Measurements from ENCODE around the gene TPRN. TPM values are rescaled to one million over a fixed set of nuclear protein-coding genes. Genes with fewer than 3 reads are reported as not detected.

The TPRN gene
- total RNA-seq, 2 donors from 2014 or later = 7.6 to 11.4 TPM

DNA sequence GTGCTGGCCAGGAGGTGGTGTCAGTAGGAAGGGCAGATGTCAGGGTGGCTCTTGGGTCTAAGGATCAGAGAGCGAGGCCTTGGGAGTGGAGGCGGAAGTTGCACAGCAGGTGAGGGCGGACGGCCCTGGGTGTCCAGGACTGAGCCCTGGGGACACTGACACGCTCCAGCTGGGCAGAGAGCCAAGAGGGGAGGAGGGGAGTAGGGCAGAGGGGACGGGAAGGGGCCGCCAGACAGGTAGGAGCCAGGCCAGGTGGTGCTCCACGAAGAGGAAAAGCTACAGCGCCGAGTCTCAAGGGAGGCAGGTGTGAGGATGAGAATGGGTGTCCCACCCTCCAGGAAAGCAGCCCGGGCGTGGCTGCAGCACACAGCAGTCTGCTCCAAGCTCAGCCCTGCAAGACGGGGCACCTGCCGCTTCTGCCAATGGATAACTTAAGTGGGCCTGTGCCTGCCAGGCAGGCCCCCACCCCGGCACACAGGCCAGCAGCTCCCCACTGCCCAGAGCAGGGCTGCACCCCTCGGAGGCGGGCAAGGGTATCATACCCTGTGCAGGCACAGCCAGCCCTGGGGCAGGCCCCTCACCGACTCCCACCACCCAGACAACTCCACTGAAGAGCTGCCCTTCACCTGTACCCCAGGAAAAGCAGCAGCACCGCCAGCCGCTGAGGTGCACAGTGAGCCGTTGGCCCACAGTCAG is 4.9 kb downstream of the TPRN start:
- intact Hi-C loops (cut with DNase I) = no loop called here
- ATAC-seq = no peak

DNA sequence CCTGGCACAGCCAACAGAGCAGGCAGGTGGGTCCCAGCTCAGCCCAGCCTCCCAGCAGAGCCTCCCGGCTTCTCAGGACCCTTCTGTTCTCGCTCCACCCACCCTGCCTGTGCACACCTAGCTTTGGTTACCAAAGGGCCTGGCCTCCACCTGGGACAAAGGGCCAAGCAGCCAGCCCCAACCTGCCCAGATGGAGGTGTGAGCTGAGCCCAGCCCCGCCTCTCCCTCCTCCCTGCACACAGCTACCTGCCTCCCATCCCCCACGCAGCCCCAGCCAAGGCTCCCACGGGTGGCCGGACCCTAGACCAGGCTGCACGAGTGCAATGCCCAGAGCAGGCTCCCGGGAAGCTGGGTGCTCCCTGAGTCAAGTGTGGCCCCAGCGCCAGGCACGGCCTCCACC is 5.6 kb downstream of the TPRN start:
- intact Hi-C loops (cut with DNase I) = no loop called here
- no peak for DNase-seq
- no peak for ATAC-seq

More for the DNA sequence above, 4.9 kb downstream of the TPRN start:
- no peak for DNase-seq

DNA sequence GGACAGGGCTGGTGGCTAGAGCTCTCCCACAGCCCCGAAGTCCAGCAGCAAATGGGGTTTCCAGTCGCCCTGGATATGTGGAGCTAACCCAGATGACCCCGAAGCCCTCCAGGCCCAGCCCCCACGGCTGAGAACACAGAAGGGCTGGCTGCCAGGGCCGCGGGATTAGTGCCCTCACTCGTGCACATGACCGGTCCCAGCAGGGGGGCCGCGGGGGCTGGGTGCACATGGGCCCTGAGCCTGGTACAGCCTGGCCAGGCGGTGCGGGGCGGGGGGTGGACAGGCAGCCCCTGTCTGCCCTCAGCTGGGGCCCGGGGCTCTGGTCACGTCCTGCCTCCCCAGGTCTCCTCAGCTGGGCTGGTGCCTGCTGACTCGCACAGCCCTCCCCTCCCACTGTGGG is 6.2 kb downstream of the TPRN start:
- DNase-seq = no peak
- intact Hi-C loops (cut with DNase I) = no loop called here
- ATAC-seq = no peak

DNA sequence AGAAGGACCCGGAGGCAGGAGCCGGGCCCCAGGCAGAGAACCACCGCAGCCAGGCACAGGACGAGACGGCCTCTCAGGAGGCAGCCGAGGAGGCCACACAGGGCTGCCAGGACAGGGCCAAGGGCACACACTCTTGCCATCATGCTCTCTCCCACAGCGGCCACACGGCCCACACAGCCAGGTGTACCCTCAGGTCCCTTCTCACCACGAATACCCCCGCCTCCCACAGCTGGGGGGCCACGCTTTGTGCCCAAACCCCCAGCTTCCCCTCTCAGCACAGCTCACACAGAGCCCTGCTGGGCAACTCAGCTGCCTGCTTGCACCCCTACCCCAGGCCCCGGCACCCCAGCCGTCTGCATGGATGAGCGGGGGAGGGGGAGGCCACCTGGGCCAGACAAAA is 6.8 kb downstream of the TPRN start:
- ATAC-seq = no peak
- no peak for DNase-seq
- intact Hi-C loops (cut with DNase I) = no loop called here

DNA sequence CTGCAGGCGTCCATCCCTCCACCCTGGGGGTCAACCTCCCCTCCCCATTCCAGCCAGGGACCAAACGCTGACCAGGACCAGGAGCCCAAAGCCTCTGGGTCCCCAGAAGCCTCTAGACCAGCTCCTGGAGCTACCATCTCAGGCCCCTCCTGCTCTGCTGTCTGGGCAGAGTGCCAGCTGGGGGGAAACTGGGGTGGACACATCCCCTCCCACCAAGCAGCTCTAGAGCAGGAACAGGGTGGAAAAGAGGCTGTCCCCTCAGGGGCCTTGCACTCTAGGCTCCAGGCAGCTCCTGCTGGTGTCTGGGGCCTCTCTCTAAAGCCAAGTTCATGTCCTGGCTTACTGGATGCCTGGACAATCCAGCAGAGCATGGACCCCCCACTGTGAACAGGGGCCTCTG is 7.7 kb downstream of the TPRN start:
- intact Hi-C loops (cut with DNase I) = no loop called here
- no peak for DNase-seq

DNA sequence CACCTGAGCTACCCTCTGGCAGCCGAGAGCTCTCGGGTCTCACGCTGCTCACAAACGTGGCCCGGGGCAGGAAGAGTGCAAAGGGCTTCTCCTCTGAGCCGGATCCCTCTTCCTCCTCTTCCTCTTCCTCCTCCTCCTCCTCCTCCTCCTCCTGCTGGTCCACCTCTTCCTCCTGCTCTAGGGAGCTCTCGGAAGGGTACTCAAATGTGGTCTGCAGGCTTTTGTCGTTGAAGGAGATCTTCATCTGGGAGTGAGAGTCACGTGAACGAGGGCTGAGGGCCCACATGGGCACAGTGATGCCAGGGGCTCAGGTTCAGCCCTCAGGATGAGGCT is 8.1 kb downstream of the TPRN start:
- DNase-seq (no peak), ATAC-seq (no peak)
- intact Hi-C loops (cut with DNase I) = no loop called here

More for the DNA sequence above, 7.7 kb downstream of the TPRN start:
- ATAC-seq = no peak

DNA sequence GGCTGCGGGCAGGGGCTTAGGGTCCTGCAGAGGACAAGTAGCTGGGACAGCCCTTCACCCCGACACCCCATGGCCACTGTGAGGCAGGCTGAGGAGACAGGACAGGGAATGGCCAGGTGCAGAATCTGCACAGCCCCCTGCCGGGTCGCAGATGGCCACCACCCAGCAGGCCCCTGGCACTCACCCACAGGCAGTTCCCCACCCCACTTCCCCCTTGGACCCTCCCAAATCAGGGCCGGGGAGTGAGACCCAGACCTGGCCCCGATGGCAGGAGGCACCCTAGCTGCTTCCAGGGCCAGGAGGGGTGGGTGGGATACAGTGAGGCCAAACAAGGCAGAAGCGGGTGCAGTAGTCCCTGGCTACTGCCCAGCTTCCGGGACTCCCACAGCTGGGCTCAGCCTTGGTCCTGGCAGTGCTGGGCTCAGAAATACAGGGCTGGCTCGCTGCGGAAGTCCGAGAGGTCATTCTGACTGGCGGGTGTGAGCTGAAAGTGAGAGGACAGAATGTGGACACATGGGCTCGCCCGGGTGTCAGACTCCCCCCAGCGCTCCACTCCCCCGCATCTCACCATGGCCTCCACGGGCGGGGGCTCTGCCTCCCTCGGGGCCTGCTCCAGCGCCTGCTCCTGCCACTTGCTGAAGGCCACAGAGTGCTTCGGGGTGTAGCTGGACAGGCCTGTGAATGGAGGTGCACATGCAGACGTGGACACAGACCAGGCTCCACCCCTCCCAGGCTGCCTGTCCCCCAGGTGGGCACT is 8.7 kb downstream of the TPRN start:
- ATAC-seq = no peak
- no peak for DNase-seq
- intact Hi-C loops (cut with DNase I) = no loop called here

DNA sequence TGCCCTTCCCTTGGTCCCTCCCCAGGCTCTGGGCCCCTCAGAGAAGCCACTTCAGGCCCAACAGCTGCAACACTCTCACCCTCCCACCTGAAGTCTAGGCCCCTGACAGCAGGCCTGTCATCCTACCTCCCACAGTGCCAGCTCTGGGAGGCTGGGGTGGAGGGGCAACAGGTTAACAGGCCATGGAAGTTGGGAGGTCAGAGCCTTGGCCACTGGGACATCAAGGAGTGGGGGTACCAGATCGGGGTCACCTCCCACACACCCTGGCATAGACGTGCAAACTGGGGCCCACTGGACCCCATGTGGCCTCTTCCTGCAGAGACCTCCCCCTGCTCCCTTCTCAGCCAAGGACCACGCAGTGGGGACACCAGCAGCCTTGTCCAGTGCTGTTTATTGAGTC is 9.3 kb downstream of the TPRN start:
- intact Hi-C loops (cut with DNase I) = no loop called here
- DNase-seq = no peak
- ATAC-seq = no peak

DNA sequence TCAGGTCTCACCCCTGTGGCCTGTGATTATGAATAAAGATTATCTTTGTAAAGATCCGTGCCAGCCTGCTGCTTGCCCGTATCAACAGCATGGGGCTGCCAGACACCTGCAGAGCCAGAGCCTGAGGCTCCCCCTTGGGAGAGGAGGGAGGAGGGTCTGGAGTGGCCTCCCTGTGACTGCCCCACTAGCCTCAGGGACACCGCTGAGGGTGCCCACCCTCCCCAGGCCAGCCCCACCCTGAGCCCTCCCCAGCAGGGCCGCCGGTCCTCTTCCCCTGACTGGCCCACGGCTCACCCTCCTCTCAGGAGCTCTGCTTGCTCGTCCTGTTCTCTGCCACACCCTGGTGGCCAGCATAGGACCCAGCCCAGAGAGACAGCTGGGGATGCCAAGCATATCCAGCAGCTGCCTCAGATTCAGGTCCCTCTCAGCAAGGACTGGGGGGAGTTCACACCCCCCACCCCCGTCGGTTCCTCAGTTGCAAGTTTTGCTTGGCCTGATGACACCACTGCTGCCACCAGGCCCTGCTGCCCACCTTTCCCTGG is 10.2 kb downstream of the TPRN start:
- intact Hi-C loops (cut with DNase I) = no loop called here
- DNase-seq (no peak), ATAC-seq (no peak)

DNA sequence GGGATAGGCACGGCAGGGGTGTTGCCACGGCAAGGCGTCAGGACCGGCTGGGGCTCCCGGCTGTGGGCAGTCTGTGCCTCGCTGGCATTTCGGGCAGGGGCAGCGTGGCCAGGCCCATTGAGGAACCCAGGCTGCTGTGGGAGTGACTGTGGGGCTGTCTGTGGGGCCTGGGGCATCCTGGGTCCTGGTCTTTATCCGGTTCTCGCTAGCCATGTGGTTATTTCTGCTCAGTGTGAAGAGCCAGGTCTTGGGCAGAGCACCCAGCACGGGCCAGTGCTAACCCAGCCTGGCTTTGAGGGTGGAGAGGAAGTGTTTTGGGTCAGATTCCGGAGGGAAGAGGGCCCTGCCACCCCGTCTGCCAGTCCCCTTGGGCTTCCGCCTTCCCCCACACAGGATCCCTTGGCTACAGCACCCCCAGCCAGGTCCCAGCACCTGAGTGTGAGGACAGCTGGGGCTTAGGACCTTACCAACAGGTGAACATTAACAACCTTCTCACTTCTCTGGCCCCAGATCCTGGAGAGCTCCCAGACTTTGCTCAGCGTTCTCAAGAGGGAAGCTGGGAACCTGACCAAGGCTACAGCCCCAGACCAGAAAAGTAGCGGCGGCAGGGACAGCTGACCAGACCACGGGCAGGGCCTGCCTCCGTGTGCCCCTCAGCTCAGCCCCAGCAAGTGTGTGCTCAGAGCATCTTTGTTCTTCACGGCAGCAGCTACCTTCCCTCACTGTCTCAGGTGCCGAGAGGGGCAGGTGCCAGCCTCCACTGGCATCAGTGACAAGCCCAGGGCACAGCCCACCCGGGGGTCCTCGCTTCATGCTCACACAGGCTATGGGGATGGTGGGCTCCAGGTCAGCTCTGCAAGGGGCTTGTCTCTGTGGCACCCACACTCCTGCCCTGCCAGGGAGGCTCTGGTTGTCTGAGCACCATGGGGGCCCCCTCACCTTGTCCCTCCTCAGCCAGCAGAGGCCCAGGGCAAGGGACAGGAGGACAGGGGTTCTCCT is 10.9 kb downstream of the TPRN start:
- ATAC-seq (no peak), DNase-seq (no peak)
- intact Hi-C loops (cut with DNase I) = loop anchor here in 1 of 2 donors (10.0 kb wide), 1 partner anchor 65 kb away; no protein-coding TSS in a partner anchor

DNA sequence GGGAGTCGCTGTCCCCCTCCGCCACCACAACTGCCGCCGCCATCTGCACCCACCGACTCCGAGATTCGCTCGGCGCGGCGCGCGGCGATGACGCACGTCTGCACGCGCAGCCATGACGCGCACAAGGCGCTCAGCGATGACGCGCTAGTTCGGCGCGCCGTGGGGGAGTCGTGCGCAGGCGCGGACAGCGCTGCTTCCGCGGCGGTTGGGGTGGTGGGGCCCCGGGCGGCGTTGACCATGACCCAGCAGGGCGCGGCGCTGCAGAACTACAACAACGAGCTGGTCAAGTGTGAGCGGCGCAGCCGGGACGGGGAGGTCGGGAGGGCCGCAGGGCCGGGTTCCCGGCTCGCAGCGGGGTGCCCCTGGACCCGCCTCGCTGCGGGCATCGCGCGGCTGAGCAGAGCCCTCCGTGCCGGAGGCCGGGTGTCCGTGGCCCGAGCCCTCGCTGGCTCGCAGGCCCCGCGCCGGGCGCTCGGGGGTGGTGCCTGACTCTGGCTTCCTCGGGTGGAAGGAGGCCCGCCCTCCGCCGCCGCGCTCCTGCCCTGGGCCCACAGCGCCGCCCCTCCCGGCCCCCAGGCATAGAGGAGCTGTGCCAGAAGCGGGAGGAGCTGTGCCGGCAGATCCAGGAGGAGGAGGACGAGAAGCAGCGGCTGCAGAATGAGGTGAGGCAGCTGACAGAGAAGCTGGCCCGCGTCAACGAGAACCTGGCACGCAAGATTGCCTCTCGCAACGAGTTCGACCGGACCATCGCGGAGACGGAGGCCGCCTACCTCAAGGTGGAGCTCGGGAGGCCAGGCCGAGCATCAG is 11.8 kb downstream of the TPRN start, which contains the start of the genes ANAPC2 and SSNA1:
ANAPC2 (minus strand) TSS at position 71 of the 807 bp plus-strand sequence; CDS start at position 43, 28 bp downstream.
SSNA1 (plus strand) TSS at position 187 of the 807 bp plus-strand sequence; CDS start at position 238, 51 bp downstream.
- DNase-seq (peak; percentile 93), ATAC-seq (peak; percentile 92 to 93)
- intact Hi-C loops (cut with DNase I) = loop anchor here in 1 of 2 donors (10.0 kb wide), 1 partner anchor 64 kb away; no protein-coding TSS in a partner anchor

DNA sequence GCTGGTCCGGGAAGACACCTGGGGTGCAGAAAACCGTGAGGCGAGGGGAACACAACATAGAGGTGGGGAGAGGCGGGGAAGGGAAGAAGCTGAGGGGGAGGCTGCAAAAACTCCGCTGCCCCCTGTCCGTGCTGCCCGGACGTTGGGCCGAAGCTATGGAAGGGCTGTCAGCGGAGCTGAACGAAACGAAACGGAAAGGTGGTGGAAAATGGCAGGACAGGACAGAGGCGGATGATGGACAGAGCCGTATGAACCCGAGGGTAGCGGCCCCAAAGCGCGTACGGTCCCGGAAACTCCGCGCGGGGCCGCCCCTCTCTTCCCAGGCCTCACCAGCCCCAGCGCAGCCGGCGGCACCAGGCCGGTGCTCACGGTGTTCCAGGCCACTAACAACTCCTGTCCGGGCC is 12.5 kb downstream of the TPRN start:
- intact Hi-C loops (cut with DNase I) = loop anchor here in 1 of 2 donors (10.0 kb wide), 1 partner anchor 63 kb away; no protein-coding TSS in a partner anchor
- DNase-seq = no peak
- ATAC-seq = no peak

DNA sequence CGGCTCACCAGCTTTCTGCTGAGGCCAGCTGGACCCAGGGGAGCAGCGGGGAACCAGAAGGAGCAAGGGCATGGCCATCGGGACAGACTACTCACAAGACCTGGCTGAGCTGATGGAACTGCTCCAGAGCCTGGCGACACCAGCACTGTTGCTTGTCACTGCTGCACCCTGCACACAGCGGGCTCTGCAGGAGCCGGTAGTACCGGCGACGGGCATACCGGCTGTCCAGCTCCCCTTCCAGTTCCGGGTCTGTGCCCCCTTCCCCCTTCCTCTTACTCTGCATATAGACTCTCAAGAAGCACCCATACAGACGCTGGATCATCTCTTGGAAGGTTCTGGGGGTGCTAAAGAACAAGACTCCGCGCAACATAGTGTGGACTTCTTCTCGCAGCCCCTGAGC is 13.2 kb downstream of the TPRN start:
- no peak for DNase-seq
- intact Hi-C loops (cut with DNase I) = loop anchor here in 1 of 2 donors (10.0 kb wide), 1 partner anchor 63 kb away; no protein-coding TSS in a partner anchor
- ATAC-seq = no peak

DNA sequence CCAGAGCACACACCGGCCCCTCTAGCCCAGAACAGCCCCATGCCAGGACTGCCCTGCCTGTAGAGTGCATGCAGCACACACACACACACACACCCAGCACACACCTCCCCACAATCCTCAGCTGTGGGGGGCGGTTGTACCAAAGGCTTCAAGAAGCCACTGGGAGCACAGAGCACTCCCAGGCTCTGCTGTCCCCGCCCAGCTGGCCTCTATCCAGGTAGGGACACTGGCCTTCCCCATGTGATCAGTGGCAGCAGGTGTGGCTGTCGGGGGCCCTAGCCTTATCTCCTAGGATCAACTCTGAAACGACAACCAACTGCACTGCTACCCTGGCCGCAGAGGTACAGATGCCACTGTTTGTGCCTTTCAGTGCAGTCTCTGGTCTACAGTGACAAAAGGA is 14.2 kb downstream of the TPRN start:
- intact Hi-C loops (cut with DNase I) = loop anchor here in 1 of 2 donors (10.0 kb wide), 1 partner anchor 62 kb away; no protein-coding TSS in a partner anchor
- DNase-seq = no peak
- no peak for ATAC-seq

DNA sequence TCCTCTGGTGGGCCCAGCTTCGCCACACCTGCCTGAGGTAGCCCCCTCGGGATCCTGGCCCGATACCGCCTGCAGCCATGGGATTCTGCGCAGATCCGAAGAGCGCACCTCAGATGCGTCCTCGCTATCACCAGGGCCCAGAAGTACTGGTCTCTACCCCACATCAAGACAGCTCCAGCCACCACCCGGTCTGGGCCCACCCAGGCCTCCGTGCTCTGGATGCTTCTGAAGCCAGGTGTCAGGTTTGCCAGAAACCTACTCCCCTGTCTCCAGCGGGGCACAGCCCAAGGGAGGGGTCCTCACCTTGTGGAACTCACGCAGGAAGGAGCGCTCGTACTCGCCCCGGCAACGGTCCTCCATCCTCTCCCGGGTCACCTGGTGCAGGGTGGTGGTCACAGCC is 14.6 kb downstream of the TPRN start:
- intact Hi-C loops (cut with DNase I) = loop anchor here in 1 of 2 donors (10.0 kb wide), 1 partner anchor 61 kb away; no protein-coding TSS in a partner anchor
- DNase-seq (no peak), ATAC-seq (no peak)

DNA sequence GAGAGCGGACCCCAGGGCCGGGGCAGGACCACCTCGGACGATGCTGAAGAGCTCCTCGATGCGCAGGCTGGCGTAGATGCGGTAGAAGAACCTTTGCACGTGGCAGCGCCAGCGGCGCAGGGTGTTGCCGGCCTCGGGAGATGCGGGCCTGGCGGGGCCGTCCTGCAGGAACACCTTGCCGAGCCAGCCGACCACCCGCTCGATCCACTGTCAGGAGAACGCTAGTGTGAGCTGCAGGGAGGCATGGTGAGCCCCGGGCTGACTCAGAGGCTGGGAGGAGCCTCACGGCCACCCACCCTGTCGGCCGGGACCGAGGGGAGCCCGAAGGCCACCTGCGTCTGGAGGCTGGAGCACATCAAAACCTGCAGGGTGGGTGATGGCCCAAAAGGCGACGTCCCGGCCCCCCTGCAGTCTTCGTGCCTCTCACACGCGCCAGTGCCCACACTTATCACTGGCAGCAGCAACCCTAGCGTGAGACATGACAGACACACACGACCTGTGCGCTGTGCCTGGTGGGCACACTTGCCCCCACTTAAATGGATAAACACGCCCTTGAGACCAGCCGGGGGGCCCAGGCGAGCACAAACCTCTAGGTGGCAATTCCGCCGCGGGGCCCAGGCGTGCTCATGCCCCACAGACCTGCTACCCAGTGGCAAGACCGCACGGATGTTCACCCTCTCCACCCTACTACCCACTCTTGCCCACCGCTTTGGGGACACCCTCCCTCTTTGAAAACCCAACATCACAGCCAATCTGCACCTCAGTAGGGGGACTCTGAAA is 15.5 kb downstream of the TPRN start:
- intact Hi-C loops (cut with DNase I) = loop anchor here in 1 of 2 donors (10.0 kb wide), 1 partner anchor 60 kb away; no protein-coding TSS in a partner anchor
- no peak for ATAC-seq
- DNase-seq = no peak

DNA sequence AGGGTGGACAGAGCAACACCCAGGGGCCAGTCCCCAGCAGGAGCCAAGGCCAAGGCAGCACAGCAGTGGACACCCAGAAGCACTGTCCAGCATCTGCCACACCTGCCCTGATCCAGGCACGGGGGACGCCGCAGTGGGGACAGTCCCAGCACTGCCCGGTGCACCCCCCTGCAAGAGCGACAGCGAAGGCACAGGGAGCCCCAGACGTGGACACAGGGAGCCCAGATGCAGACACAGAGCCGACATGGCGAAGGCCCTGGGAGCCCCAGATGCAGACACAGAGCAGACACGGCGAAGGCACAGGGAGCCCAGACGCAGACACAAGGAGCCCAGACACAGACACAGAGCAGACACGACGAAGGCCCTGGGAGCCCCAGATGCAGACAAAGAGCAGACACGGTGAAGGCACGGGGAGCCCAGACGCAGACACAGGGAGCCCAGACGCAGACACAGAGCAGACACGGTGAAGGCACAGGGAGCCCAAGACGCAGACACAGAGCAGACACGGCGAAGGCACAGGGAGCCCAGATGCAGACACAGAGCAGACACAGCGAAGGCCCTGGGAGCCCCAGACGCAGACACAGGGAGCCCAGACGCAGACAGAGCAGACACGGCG is 16.5 kb downstream of the TPRN start:
- DNase-seq = no peak
- intact Hi-C loops (cut with DNase I) = loop anchor here in 1 of 2 donors (10.0 kb wide), 1 partner anchor 59 kb away; no protein-coding TSS in a partner anchor
- no peak for ATAC-seq
